Measurements from ENCODE around the gene DNASE2.
"Not testable (repeated sequence)": the region's sequence is repeated elsewhere in the genome, so short reads cannot be mapped to it uniquely, and the experiment has no call there.

DNASE2 gene

GRCh38 chr19:12864721-12865715, 16.2 kb downstream of the DNASE2 start:
- no peak for DNase-seq (ENCODE audit: low read depth, low spot score)

- no peak for DNase-seq (ENCODE audit: low read depth, low spot score)
Measured at GRCh38 chr19:12864143-12864542, 17.1 kb downstream of the DNASE2 start.

GRCh38 chr19:12859546-12859945, 21.7 kb downstream of the DNASE2 start:
- no peak for DNase-seq (ENCODE audit: low read depth, low spot score)

GRCh38 chr19:12858041-12858928, 23.0 kb downstream of the DNASE2 start:
- DNase-seq (ENCODE audit: low read depth, low spot score): no peak

GRCh38 chr19:12856653-12857052, 24.6 kb downstream of the DNASE2 start:
- no peak for DNase-seq (ENCODE audit: low read depth, low spot score)

- peak; percentile 69 for DNase-seq (ENCODE audit: low read depth, low spot score)
Measured at GRCh38 chr19:12847159-12848139, 33.8 kb downstream of the DNASE2 start.

DNA sequence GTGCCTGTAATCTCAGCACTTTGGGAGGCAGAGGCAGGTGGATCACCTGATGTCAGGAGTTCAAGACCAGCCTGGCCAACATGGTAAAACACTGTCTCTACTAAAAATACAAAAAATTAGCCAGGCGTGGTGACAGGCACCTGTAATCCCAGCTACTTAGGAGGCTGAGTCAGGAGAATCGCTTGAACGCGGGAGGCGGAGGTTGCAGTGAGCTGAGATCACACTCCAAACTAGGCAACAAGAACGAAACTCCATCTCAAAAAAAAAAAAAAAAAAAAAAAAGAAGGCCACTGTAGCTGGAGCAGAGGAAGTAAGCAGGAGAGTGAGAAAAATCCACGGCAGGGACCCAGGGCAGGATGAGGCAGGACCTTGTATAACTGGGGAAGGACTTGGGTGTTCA, 34.6 kb downstream of the DNASE2 start:
- not testable (repeated sequence) for DNase-seq (ENCODE audit: low read depth, low spot score)

GRCh38 chr19:12843999-12844732, 37.1 kb downstream of the DNASE2 start:
- no peak for DNase-seq (ENCODE audit: low read depth, low spot score)

DNA sequence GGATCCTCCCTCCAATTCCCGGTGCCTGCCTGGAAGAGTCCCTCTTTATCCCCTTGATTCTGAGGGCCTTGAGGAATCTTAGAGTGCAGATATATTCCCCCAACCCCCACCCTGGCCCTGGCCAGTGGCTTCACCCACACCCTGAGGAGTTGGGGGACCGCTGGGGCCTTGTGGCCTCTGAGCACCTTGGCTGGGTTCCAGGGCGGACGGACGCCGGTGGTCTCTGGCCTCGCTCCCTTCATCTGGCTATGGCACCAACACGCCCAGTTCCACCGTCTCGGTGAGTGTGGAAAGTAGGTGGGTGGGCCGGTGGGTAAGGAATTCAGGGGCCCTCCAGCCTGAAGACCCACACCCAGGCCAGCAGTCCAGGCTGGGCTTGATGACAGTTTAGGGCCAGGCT, 37.9 kb downstream of the DNASE2 start:
- DNase-seq (ENCODE audit: low read depth, low spot score): no peak

- no peak for DNase-seq (ENCODE audit: low read depth, low spot score)
Measured at GRCh38 chr19:12842511-12842910, 38.7 kb downstream of the DNASE2 start.

GRCh38 chr19:12841094-12841493, 40.2 kb downstream of the DNASE2 start:
- no peak for DNase-seq (ENCODE audit: low read depth, low spot score)

DNA sequence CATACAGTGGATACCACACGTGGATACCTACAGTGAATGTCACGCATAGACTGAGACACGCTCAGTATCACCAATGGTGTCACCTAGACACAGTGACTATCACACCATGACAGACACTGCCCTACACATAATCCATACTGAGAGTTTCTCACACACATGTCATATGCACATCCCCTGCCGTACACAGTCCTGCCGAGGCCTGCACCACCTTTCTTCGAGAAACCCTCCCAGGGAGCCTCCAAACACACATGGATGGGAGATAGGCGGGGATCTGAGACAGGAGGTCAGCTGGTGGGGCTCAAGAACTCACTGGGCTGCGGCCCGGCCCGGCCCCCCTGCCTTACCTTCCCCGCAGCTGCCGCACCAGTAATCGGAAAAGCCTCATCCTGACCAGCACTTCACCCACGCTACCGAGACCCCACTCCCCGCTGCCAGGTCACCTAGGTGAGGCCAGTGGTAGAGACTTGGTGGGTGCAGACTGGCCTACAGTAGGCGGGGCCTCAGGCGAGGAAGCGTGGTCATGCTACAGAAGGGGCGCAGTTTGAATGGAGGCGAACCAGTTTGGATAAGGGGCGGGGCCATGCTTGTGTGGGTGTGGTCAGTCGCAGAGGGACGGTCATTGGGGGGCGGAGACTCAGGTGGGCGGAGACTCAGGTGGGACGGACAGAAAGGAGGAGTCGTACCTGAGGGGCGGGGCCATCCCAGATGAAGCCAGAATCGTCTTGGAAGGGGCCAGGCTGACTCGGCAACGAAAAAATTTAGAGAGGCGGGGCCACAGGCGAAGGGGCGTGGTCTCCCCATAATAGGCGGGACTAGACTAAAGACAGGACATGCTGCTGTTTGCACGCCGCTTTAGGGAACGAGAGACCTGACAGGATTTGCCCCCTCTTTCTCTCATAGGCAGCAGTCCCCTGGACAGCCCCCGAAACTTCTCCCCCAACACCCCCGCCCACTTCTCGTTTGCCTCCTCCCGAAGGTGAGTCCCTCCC, 40.9 kb downstream of the DNASE2 start:
- no peak for DNase-seq (ENCODE audit: low read depth, low spot score)

- DNase-seq (ENCODE audit: low read depth, low spot score): no peak
Measured at GRCh38 chr19:12838886-12839756, 42.1 kb downstream of the DNASE2 start.

DNA sequence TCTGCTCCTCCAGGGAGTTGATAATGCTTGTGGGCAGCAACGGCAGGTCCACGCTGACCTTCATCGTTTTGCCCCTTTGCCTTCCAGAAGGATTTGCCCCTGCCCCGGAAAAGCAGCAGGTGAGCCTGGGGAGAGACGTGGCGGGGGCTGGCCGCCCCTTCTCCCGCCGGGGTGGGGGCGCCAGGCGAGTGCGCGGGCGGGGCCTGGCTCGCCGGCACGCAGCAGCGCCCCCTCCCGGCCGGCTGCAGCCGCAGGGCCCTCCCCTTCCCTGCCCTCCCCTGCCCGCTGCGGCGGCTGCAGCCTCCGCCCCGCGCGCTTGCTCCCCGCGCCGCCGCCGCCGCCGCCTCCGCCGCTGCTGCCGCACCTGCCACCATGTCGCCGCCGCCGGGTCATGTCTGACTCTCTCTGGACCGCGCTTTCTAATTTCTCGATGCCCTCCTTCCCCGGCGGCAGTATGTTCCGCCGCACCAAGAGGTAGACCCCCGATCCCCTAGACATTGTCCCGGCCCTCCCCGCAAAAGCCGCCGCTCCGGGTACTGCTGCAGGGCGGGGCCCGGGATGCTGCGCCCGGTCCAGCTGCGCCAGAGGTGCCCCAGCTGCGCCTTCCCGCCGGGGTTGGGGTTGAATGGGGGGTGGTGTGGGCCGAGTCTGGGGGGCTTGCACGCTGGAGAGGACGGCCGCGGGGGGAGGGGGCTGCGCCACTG, 42.9 kb downstream of the DNASE2 start, which contains the start of gene MAST1:
Gene MAST1 (plus strand): TSS at position 334 of the 704 bp plus-strand sequence. CDS start 58 bp downstream, at position 392.
- DNase-seq (ENCODE audit: low read depth, low spot score): no peak

DNA sequence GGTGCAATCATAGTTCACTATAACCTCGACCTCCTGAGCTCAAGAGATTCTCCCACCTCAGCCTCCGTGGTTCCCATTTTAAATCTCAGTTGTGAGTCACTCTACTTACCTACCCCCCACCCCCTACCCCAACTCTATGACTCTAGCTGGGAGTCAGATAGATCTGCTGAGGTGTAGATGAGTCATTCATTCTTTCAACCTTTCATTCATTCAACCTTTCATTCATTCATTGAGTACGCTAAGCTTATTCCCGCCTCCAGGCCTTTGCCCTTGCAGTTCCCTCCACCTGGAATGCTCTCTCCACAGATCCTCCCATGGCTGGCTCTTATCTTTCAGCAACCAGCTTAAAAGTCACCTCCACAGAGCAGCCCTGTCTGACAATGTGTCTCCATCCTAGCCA, 44.0 kb downstream of the DNASE2 start:
- no peak for DNase-seq (ENCODE audit: low read depth, low spot score)

- DNase-seq (ENCODE audit: low read depth, low spot score): no peak
Measured at GRCh38 chr19:12836529-12836863, 44.8 kb downstream of the DNASE2 start.

GRCh38 chr19:12834976-12835757, 46.1 kb downstream of the DNASE2 start:
- DNase-seq (ENCODE audit: low read depth, low spot score): no peak

Data from activated naive CD8-positive, alpha-beta T cell treated with anti-CD3 and anti-CD28 coated beads, Interleukin-2, amount 50 U/mL, for 16 hours (primary cell).